Endothelial cell of umbilical vein (primary cell): ENCODE measurements around the gene NAV3. TPM values are rescaled to one million over a fixed set of nuclear protein-coding genes. Genes with fewer than 3 reads are reported as not detected.

Experiments
- BruUV-seq: library from RNA; stranded (reverse); fragments of 400-500 nt; replicated peaks from 2 replicates; lab custom pipeline; 2021; lab: Mats Ljungman, UMichigan
- CTCF ChIA-PET: fragments of 300-600, 350-600 bp; sonication (Branson Sonifier 250); formaldehyde crosslinking; loops from one replicate; lab custom pipeline; 2021; ENCODE audit warnings: antibody characterized with exemption, inconsistent platforms; lab: Charles Lee
- POLR2A ChIA-PET: fragments of 300-600, 350-600 bp; sonication (Branson Sonifier 250); formaldehyde crosslinking; loops from one replicate; lab custom pipeline; 2021; ENCODE audit warnings: antibody characterized with exemption, inconsistent platforms; lab: Charles Lee
- DNase-seq: peaks from one replicate; pipeline ENCODE4 v3.0.0-alpha.2; 2011; ENCODE audit warnings: low read depth, low spot score
- FAIRE-seq: peaks from 2 replicates; lab custom pipeline; 2011; peaks lifted over from hg19 to GRCh38; lab: Jason Lieb, UNC
- H2AFZ ChIP-seq: 2 replicates; pipeline ENCODE4 v1.6.0; 2012; ENCODE audit warnings: low read depth, low read length, control low read depth, inconsistent platforms
- H3K27ac ChIP-seq: 2 replicates; pipeline ENCODE4 v1.5.1; 2011; ENCODE audit warnings: low read depth, mild to moderate bottlenecking, control low read depth, low read length, moderate library complexity; ENCODE audit not compliant: insufficient read depth
- H3K27me3 ChIP-seq, 2 experiments: 2 replicates each; pipeline versions ENCODE4 v1.6.0 to v1.6.1; 2011; ENCODE audit warnings: low read length in 2 of 2, mixed read lengths in 1 of 2; ENCODE audit not compliant: control insufficient read depth in 2 of 2, insufficient read depth in 2 of 2
- H3K36me3 ChIP-seq, 2 experiments: 2 replicates in 1 of 2; 3 replicates in 1 of 2; pipeline ENCODE4 v1.5.1; 2011; ENCODE audit warnings: low read length in 2 of 2, mild to moderate bottlenecking in 1 of 2, moderate library complexity in 1 of 2; ENCODE audit not compliant: control insufficient read depth in 2 of 2, insufficient read depth in 2 of 2; ENCODE audit errors: extremely low read depth in 1 of 2
- H3K4me1 ChIP-seq: 3 replicates; pipeline ENCODE4 v1.5.1; 2011; ENCODE audit warnings: mild to moderate bottlenecking, low read length; ENCODE audit not compliant: control insufficient read depth, insufficient read depth; ENCODE audit errors: extremely low read depth
- H3K4me2 ChIP-seq: 2 replicates; pipeline ENCODE4 v1.6.1; 2011; ENCODE audit warnings: low read length, control low read depth, mixed read lengths; ENCODE audit not compliant: insufficient read depth
- H3K4me3 ChIP-seq, 3 experiments: fragments of 200-600 bp in 1 of 3; sonication (generic), shearing (Covaris generic) in 1 of 3; replicated peaks in 1 of 3; 2 replicates each; pipeline ENCODE4 v1.5.1; 2011 to 2016; ENCODE audit warnings: control low read depth in 3 of 3, low read length in 3 of 3, mild to moderate bottlenecking in 2 of 3, inconsistent platforms in 1 of 3, low read depth in 1 of 3, moderate library complexity in 1 of 3; ENCODE audit not compliant: insufficient read depth in 1 of 3
- H3K79me2 ChIP-seq: 2 replicates; pipeline ENCODE4 v1.6.0; 2012; ENCODE audit warnings: low read length, inconsistent platforms; ENCODE audit not compliant: control insufficient read depth, insufficient read depth
- H3K9ac ChIP-seq: replicated peaks from 2 replicates; pipeline ENCODE3; 2011; ENCODE audit warnings: low read length, control low read depth; ENCODE audit not compliant: insufficient read depth; ENCODE audit errors: extremely low read depth
- H3K9me1 ChIP-seq: replicated peaks from 3 replicates; pipeline ENCODE4 v1.6.0; 2011; ENCODE audit warnings: mild to moderate bottlenecking, low read length; ENCODE audit not compliant: control insufficient read depth, insufficient read depth; ENCODE audit errors: extremely low read depth
- H3K9me3 ChIP-seq: replicated peaks from 2 replicates; pipeline ENCODE4 v1.5.1; 2012; ENCODE audit warnings: low read length, inconsistent platforms; ENCODE audit not compliant: control insufficient read depth, insufficient read depth
- H4K20me1 ChIP-seq: replicated peaks from 2 replicates; pipeline ENCODE3; 2011; ENCODE audit warnings: mild to moderate bottlenecking, low read length; ENCODE audit not compliant: control insufficient read depth, insufficient read depth; ENCODE audit errors: extremely low read depth
- EZH2 ChIP-seq: IDR thresholded peaks from 2 replicates; pipeline ENCODE4 v1.6.1; 2012; ENCODE audit warnings: borderline replicate concordance, low read depth, mild to moderate bottlenecking, moderate library complexity, low read length, inconsistent platforms; ENCODE audit not compliant: severe bottlenecking
- FOS ChIP-seq: IDR thresholded peaks from 2 replicates; pipeline ENCODE4 v1.6.1; 2011; ENCODE audit warnings: mild to moderate bottlenecking, low read length, moderate library complexity, borderline replicate concordance; ENCODE audit not compliant: insufficient read depth
- GATA2 ChIP-seq: IDR thresholded peaks from 2 replicates; pipeline ENCODE4 v1.7.0; 2011; ENCODE audit warnings: low read depth, mild to moderate bottlenecking, moderate library complexity, mixed read lengths, low read length; ENCODE audit not compliant: insufficient read length, insufficient read depth
- JUN ChIP-seq: IDR thresholded peaks from 2 replicates; pipeline ENCODE4 v1.6.1; 2011; ENCODE audit warnings: borderline replicate concordance, low read depth; ENCODE audit not compliant: insufficient read length, insufficient read depth
- MYC ChIP-seq: IDR thresholded peaks from one replicate; pipeline ENCODE4 v1.6.1; 2011; ENCODE audit warnings: mild to moderate bottlenecking, low read depth, low read length
- POLR2A ChIP-seq: IDR thresholded peaks from 2 replicates; pipeline ENCODE4 v1.6.1; 2012; ENCODE audit warnings: low read depth, mild to moderate bottlenecking, control low read depth, low read length
- POLR2AphosphoS5 ChIP-seq: IDR thresholded peaks from 2 replicates; pipeline ENCODE4 v1.6.1; 2012; ENCODE audit warnings: low read depth, mild to moderate bottlenecking, control low read depth, low read length, moderate library complexity; ENCODE audit not compliant: insufficient read depth
- dilution Hi-C: fragments of 300-500 bp; cut with MboI; formaldehyde crosslinking; loops from one replicate; pipeline ENCODE4 v1.15.0; 2019; ENCODE audit warnings: low sequenced_read_pairs; ENCODE audit not compliant: extremely low pct_ligation_motif_present
- intact Hi-C: fragments of 100-400 bp; cut with micrococcal nuclease; formaldehyde crosslinking; loops from one replicate; pipeline ENCODE4 v1.10.0; 2022
- polyA plus RNA-seq, 4 experiments: library from polyadenylated mRNA; depleted of rRNA in 3 of 4; stranded (reverse) in 3 of 4; unstranded in 1 of 4; fragments of >200 nt; gene quantifications; 2 replicates each; pipeline versions ENCODE4 v1.2.1 to v1.2.3, GENCODE V29; 2011 to 2012; ENCODE audit warnings: missing spikeins in 1 of 4
- total RNA-seq: library from RNA; stranded (reverse); gene quantifications from 2 replicates; pipeline ENCODE4 v1.2.3, GENCODE V29; 2021
- TF ChIP-seq, protein P1 (sequence below): IDR thresholded peaks from 2 replicates; pipeline ENCODE4 v1.6.1; 2011; ENCODE audit not compliant: insufficient read depth, insufficient read length
- TF ChIP-seq, protein P2 (sequence below), 2 donors: IDR thresholded peaks; 1 replicate in 1 of 2; 2 replicates in 1 of 2; pipeline ENCODE4 v1.5.1; 2011; ENCODE audit warnings: low read length in 2 of 2, mild to moderate bottlenecking in 2 of 2, moderate library complexity in 2 of 2, control low read depth in 1 of 2, inconsistent platforms in 1 of 2, low read depth in 1 of 2; ENCODE audit not compliant: insufficient read depth in 1 of 2; ENCODE audit errors: extremely low read depth in 1 of 2

NAV3 gene
- total and polyA plus RNA-seq, 2 donors (not counting 3 experiments of a cell fraction or from before 2014, with no cell fraction given): 6.7 to 40.1 TPM

DNA sequence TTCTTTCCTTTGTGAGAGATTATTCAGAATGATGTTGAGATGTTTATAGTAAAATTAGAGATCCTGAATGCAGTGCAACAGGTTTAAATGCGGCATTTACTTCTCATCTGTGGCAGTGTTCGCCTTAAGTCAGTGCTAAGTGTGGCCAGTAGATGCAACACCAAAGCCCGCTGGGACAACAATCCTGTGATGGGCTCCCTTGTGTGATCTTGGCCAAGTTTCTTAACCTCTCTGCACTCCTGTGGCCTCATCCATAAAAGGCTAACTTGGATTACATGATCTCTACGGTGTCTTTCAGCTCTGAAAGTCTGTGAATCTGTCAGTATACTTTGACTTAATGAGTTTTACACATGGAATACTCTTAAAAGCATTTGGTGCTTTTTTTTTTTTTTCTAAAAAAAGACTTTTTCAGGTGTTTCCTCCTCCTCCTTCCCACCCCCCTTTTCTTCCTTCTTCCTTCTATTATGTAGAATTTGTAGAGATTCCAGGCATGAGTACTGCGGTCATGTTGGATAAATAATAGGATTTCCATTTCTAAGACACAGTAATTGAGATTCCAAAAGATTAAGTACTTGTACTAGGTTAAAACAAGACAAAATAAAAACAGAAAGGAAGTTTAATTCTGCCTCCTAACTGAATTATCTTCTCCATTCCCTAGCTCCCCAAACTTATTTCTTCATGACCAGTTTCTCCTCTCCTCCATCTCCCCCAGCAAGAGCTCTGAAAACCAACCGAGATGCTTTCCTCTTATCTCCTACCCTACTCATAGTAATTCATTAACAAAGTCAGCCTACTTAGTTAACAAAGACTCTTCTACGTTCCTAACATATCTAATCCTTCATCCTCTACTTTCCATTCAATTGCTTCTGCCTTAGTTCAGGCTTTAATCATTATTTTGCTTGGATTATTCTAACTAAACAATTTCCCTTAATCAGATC, 42.2 kb upstream of the NAV3 start:
- Histone ChIP-seq H3K9me3 (no peaks in the 10 kb centered on the region), H3K36me3 (no peaks in the 10 kb centered on the region), H3K27me3 (no peaks in the 10 kb centered on the region), H3K79me2 (no peaks in the 10 kb centered on the region), H3K4me1 (no peaks in the 10 kb centered on the region), H3K4me3 (no peak overlapping the region), H2AFZ (no peak overlapping the region), H4K20me1 (no peaks in the 10 kb centered on the region), H3K4me2 (no peak overlapping the region), H3K9ac (no peak overlapping the region), H3K27ac (no peak overlapping the region), H3K9me1 (no peaks in the 10 kb centered on the region)
- intact Hi-C loops: no loop called here
- dilution Hi-C loops: no loop called here
- no peak for FAIRE-seq
- no TSS peak for BruUV-seq
- DNase-seq: peak; percentile 67
- TF ChIP-seq GATA2: no peak
- no peak for TF ChIP-seq JUN
- no peak for TF ChIP-seq FOS
- TF ChIP-seq, protein P1, sequence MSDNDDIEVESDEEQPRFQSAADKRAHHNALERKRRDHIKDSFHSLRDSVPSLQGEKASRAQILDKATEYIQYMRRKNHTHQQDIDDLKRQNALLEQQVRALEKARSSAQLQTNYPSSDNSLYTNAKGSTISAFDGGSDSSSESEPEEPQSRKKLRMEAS: no peak
- TF ChIP-seq POLR2A: no peak
- no peak for TF ChIP-seq POLR2AphosphoS5
- TF ChIP-seq, protein P2, sequence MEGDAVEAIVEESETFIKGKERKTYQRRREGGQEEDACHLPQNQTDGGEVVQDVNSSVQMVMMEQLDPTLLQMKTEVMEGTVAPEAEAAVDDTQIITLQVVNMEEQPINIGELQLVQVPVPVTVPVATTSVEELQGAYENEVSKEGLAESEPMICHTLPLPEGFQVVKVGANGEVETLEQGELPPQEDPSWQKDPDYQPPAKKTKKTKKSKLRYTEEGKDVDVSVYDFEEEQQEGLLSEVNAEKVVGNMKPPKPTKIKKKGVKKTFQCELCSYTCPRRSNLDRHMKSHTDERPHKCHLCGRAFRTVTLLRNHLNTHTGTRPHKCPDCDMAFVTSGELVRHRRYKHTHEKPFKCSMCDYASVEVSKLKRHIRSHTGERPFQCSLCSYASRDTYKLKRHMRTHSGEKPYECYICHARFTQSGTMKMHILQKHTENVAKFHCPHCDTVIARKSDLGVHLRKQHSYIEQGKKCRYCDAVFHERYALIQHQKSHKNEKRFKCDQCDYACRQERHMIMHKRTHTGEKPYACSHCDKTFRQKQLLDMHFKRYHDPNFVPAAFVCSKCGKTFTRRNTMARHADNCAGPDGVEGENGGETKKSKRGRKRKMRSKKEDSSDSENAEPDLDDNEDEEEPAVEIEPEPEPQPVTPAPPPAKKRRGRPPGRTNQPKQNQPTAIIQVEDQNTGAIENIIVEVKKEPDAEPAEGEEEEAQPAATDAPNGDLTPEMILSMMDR (IDR thresholded peaks at IDR 0.05; ENCODE audit: extremely low read depth in 1 of 2, insufficient read depth in 1 of 2, low read depth in 1 of 2, low read length in 2 of 2): no peak
- no peak for TF ChIP-seq EZH2
- TF ChIP-seq MYC: no peak
- ChIA-PET CTCF (interaction anchor here (0.8 to 1.4 kb wide), 5 partner anchors 9 to 137 kb away, joined by 3 to 8 read pairs (median 3); no protein-coding TSS in a partner anchor), POLR2A (no interaction called here)
